GM18520 (cell line): ENCODE results near the gene MYO1C.

ENCODE experiments used
- ATAC-seq: cut with Tn5 transposase; IDR thresholded peaks from one replicate; pipeline ENCODE4 v1.9.1; 2021; ENCODE audit not compliant: unreplicated experiment

The MYO1C gene

DNA sequence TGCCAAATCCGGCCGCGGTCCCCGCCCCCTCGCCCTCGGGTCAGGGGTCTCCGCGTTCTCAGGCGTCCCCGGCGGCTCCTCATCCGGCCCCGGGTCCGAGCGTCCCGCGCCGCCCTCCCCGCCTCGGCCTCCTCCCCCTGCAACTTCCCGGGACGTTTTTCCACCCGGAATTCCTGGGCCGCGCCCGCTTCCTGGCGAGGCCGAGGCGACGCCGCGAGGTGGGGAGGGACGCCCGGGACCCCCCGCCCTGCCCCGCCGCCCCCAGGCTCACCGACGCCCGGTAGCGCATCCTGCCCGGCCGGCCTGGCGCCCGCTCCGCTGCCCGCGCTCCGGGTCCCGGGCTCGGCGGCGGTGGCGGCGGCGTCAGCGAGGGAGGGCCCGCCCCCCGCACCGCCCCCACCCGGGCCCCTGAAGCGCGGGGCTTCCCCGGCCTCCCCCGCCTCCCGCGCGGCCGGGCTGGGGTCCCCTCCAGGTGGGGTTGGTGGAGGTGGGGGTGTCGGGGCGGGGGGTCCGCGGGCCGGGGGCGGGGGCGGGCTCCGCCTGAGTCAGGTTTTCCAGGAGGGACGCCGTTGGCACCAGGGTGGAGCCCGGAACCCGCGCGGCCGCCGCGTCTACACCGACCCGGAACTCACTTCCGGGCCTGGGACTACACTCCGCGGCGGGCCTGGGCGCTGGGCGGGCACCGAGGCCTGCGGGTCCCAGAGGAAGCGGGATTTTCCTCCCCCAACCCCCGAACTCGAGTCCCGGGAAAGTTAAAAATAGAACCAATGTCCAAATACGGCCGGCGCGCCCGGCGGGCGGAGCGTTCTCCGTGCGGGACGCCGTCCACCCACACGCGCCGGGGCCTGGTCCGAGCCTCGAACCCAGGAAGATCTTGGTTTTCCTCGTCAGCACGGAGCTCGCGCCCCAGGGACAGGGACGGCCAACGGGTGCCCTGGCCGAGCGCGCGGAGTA, 6.8 kb downstream of the MYO1C start:
- ATAC-seq: no peak

DNA sequence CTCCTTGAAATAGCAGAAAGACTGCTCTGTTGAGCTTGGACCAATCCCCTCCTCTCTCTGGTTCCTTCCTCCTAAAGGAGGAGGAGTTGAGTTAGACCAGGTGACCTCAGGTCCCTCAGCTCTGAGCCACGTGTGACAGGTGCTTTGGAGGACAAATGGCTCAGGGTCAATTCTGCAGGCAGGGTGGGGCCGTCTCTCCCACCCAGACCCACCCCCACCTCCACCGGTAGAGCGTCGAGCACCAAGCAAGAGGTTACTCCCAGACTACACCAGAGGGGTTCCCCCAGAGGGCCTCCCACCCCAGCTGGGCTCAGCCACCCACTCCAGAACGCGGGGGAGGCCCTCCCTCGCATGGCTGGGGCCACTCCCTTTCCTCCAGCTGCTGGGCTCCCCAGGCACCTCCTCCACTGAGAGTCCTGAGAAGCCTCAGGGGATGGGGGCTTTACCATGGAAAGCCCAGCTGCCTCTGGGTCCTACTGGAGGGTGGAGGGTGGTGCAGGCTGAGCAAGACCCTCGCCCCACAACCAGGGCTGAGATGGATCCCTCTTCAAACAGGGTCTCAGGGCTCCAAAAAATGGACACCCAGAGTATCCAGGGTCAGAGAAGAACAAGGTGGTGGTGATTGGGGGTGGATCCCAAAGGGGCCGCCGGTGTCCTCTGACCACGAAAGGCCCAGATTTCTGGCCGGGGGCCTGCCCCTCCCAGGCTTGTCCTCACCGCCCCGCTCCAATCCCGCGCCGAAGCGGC, 7.6 kb downstream of the MYO1C start:
- peak; percentile 27 for ATAC-seq

GRCh38 chr17:1484060-1484535, 8.4 kb downstream of the MYO1C start:
- ATAC-seq: no peak

- ATAC-seq: no peak
These were observed 9.8 kb downstream of the MYO1C start for GRCh38 chr17:1482680-1483079.

DNA sequence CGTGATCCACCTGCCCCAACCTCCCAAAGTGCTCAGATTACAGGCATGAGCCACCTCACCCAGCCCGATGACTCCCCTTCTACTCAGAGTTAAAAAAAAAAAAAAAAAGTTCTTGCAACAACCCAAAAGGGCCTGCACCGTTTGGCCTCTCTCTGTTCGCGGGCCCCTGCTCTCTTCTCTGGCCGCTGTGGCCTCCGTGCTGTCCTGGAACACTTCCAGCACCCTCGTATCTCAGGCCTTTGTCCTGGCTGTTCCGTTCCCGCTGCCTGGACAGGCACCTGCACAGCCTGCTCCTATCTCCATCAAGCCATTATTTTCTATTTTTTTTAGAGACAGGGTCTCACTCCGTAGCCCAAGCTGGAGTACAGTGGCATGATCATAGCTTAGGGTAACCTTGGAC, 10.8 kb downstream of the MYO1C start:
- no peak for ATAC-seq

GRCh38 chr17:1480747-1481465, 11.6 kb downstream of the MYO1C start:
- no peak for ATAC-seq

DNA sequence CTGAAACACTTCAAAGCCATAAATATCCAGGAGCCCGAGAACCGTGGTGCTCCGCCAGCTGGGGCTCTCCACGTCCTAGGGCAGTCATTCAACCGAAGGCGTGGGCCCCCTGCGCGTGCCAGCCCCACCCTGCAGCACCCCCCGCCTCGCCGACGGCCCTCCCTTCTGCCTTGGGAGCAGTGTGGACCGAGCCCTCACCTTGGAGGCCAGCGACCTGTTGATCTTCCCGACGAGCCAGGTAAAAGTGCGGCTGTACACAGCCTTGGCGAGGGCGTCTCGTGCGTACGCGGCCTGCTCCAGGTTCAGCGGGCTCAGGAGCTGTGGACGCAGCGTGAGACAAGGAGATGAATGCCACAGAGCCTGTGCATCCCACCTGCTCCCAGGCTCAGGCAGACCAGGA, 14.1 kb downstream of the MYO1C start:
- ATAC-seq: no peak

DNA sequence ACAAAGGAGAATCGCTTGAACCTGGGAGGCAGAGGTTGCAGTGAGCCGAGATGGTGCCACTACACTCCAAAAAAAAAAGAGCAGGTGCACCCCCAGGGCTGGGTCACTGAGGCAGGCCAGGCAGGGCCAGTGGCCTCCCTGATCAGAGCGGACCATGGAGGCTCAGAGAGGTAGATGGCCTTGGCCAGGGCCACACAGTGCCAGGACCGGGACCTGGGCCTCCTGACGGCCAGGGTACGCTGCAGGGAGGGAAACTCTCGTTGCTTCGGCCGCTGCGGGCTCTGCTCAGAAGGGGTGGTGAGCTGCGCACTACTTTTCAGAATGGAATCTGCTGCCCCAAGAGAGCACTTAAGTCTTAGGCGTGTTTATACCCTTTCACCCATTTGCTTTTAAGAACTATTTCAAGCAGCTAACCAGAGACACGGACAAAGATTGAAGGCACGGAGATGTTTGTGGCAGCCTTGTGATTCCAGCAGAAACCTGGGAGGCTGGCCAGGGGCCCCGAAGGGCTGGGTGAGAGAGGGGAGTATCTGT, 17.1 kb downstream of the MYO1C start:
- ATAC-seq: no peak

GRCh38 chr17:1474402-1475189, 17.9 kb downstream of the MYO1C start:
- ATAC-seq: peak; percentile 61

DNA sequence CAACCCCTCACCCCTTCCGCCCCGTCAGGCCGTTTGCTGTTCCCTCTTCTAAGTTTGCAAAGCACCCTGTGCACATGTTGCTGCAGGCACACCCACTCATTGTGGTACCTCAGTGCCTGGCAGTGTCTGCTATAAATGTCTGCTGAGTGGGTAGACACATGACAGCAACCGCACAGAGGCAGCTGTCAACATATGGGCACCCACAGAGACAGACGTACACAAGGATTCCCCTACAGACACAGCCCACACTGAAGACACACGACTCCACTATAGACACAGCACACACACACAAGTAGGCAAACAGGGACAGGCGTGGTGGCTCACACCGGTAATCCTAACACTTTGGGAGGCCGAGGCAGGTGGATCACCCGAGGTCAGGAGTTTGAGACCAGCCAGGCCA, 18.6 kb downstream of the MYO1C start:
- ATAC-seq: no peak

DNA sequence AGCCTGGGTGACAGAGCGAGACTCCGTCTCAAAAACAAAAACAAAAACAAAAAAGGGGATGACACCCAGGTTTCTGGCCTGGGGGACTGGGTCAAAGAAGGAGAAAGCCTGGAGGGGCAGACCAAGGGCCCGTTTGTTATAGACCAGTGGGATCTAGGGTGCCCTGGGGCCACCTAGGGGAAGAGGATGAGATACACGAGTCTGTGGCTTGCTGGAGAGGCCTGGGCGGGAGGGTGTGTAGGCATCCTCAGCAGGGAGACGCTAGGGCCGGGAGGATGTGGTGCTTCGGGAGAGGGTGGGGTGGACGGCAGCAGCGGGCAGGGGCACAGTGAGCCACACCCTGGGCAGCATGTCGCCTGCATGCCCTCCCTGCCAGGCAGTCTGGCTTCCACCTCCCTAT, 19.3 kb downstream of the MYO1C start:
- no peak for ATAC-seq

GRCh38 chr17:1471911-1472821, 20.3 kb downstream of the MYO1C start:
- no peak for ATAC-seq

- ATAC-seq: no peak
These were observed 21.0 kb downstream of the MYO1C start for GRCh38 chr17:1471490-1471889.

DNA sequence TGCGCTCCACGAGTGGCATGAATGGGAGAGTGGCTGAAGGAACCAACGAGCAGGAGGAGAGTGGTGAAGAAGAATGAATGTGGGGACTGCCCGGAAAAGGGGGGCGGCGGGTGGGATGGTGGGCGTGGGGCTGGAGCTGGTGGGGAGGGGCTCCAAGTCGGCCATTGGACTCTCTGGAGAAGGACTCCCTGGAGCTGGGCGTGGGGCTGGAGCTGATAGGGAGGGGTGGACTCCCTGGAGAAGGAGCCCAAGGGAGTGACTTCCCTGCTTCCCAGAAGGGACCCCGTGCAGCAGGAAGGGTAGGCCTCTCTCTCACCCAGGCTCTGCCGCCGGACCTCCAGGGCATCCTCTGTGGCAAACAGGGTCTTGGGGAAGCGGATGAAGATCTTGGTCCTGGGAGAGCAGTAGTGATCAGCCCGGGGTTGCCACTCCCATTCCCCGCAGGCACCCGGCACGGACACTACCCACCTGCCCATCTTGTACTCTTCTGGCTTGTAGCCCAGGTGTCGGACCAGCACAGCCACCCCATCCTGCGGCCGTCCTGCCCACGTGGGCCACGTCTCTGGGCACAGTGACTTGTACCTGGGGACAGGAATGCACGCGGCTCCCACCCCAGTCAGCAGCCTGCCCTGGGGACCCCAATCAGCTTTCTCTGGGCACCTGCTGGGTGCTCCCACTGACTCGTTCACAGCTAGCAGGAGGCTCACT, 21.6 kb downstream of the MYO1C start:
- no peak for ATAC-seq

DNA sequence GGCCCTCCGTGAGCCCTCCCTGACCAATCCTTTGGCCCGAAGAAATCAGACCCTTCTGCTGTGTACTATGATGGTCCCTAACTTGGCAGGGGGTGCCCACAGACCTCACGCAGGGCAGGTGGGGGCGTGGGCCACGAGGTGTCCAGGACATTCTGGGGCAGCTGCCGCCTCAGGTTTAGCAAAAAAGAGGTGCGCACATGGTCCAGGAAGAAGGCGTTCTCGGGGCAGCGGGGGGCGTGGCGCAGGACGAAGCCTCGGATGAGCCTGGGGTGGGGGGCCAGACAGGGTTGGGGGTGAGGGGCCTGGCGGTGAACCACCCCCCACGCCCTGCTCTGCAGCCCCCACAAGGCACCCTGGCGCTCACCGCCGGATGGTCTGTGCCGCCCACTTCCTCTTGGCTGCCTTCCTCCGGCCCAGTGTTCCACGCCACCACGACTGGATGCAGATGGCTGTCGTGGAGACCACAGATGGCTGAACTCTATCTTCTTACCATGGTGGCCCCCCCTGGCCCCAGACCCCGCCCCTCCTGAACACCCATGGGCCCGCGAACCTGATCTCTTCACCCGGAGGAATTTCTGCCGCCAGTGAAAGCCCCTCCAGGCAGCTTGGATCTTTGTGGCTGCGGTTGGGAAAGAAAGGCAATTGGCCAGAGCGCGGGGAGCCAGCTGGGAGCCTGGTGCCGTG, 22.3 kb downstream of the MYO1C start:
- ATAC-seq: no peak

GRCh38 chr17:1469231-1469852, 23.1 kb downstream of the MYO1C start:
- no peak for ATAC-seq

GRCh38 chr17:1467898-1468492, 24.5 kb downstream of the MYO1C start:
- ATAC-seq: no peak
